Esophagus squamous epithelium (tissue), 4 donors: ENCODE measurements around the gene TBC1D5.

Experiments
- POLR2A ChIP-seq, 4 donors: fragments of 450-650 bp; IDR thresholded peaks; one replicate each; pipeline ENCODE4 v1.6.1; 2017; ENCODE audit warnings: antibody characterized with exemption in 4 of 4, mild to moderate bottlenecking in 4 of 4, moderate library complexity in 3 of 4
- TF ChIP-seq, protein P1 (sequence below), 6 experiments: fragments of 450-650 bp in 4 of 6; fragments of 200-600 bp in 2 of 6; sonication (generic) in 2 of 6; IDR thresholded peaks; one replicate each; pipeline ENCODE4 v1.5.1; 2016 to 2019; ENCODE audit warnings: antibody characterized with exemption in 6 of 6, mild to moderate bottlenecking in 4 of 6, moderate library complexity in 4 of 6

DNA sequence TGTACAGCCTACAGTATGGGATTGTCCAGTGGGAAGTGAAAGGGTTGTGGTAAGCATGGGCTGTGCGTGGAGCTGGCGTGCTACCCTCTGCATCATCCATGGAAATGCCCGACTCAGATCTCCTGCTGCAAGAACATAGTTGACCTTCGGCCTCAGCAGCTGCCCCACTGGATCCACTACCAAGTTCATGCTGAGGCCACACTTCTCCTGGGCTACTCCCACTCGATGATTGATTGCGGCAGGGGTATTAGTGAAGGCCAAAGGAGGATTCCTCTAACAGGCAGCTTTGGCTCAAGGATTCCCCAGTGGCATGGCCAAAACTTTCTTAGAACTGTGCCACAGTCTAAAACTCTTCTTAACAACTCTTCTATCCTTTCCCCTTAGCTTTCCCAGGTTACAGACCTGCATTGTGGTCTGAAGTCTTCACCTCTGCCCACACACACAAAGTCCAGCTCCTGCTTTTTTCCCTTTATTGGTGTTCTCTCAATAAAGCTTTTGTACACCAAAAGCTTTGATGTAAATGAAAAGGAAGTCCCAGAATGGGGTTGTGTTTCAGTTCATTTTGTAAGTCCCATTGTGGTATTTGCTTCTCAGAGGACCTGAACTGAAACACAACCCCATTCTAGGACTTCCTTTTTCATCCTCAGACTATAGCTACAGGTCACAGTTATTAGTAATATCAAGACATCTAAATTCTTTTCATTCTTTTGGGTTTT lies 4.9 kb upstream of the TBC1D5 start:
- TF ChIP-seq, protein P1, sequence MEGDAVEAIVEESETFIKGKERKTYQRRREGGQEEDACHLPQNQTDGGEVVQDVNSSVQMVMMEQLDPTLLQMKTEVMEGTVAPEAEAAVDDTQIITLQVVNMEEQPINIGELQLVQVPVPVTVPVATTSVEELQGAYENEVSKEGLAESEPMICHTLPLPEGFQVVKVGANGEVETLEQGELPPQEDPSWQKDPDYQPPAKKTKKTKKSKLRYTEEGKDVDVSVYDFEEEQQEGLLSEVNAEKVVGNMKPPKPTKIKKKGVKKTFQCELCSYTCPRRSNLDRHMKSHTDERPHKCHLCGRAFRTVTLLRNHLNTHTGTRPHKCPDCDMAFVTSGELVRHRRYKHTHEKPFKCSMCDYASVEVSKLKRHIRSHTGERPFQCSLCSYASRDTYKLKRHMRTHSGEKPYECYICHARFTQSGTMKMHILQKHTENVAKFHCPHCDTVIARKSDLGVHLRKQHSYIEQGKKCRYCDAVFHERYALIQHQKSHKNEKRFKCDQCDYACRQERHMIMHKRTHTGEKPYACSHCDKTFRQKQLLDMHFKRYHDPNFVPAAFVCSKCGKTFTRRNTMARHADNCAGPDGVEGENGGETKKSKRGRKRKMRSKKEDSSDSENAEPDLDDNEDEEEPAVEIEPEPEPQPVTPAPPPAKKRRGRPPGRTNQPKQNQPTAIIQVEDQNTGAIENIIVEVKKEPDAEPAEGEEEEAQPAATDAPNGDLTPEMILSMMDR (IDR thresholded peaks at IDR 0.05) = no peak
- TF ChIP-seq POLR2A (IDR thresholded peaks at IDR 0.05) = no peak
